Stimulated activated CD4-positive, alpha-beta T cell treated with anti-CD3 and anti-CD28 coated beads, Interleukin-4, amount 100 ng/mL, for 1 hour (primary cell): ENCODE results near the gene OR10AD1.

Experiments used
- DNase-seq: peaks from one replicate; pipeline ENCODE4 v3.0.0-alpha.2; 2020

OR10AD1 gene

GRCh38 chr12:48189331-48190125 lies 13.6 kb downstream of the OR10AD1 start:
- DNase-seq: peak; percentile 63

GRCh38 chr12:48187916-48188695 lies 15.0 kb downstream of the OR10AD1 start:
- DNase-seq: no peak

GRCh38 chr12:48185181-48185919 lies 17.7 kb downstream of the OR10AD1 start:
- no peak for DNase-seq

GRCh38 chr12:48184549-48184922 lies 18.6 kb downstream of the OR10AD1 start:
- DNase-seq: no peak

GRCh38 chr12:48183876-48184548 lies 19.1 kb downstream of the OR10AD1 start:
- peak; percentile 11 for DNase-seq

- DNase-seq: peak; percentile 67
Measured at GRCh38 chr12:48183091-48183875, 19.8 kb downstream of the OR10AD1 start, which contains the start of gene CCDC184. Gene CCDC184 (plus strand): TSS chr12:48183644. CDS start chr12:48184123, 479 bp downstream.

GRCh38 chr12:48182631-48183030 lies 20.5 kb downstream of the OR10AD1 start:
- no peak for DNase-seq

GRCh38 chr12:48180857-48181495 lies 22.1 kb downstream of the OR10AD1 start:
- DNase-seq: no peak

GRCh38 chr12:48180424-48180823 lies 22.7 kb downstream of the OR10AD1 start:
- DNase-seq: no peak

GRCh38 chr12:48179466-48179865 lies 23.6 kb downstream of the OR10AD1 start:
- no peak for DNase-seq

- DNase-seq: no peak
Measured at GRCh38 chr12:48177982-48178381, 25.1 kb downstream of the OR10AD1 start.

GRCh38 chr12:48176417-48176751 lies 26.7 kb downstream of the OR10AD1 start:
- DNase-seq: no peak

- no peak for DNase-seq
Measured at GRCh38 chr12:48175613-48176416, 27.3 kb downstream of the OR10AD1 start.

- DNase-seq: no peak
Measured at GRCh38 chr12:48169011-48169410, 34.1 kb downstream of the OR10AD1 start.

GRCh38 chr12:48165089-48165981 lies 37.8 kb downstream of the OR10AD1 start:
- DNase-seq: no peak

- DNase-seq: no peak
Measured at GRCh38 chr12:48164451-48164850, 38.6 kb downstream of the OR10AD1 start.

- no peak for DNase-seq
Measured at GRCh38 chr12:48163150-48163747, 39.8 kb downstream of the OR10AD1 start.

- DNase-seq: no peak
Measured at GRCh38 chr12:48160807-48161206, 42.3 kb downstream of the OR10AD1 start.

GRCh38 chr12:48160046-48160445 lies 43.0 kb downstream of the OR10AD1 start:
- no peak for DNase-seq
